ENCODE data around the gene KDM2B.

DNA sequence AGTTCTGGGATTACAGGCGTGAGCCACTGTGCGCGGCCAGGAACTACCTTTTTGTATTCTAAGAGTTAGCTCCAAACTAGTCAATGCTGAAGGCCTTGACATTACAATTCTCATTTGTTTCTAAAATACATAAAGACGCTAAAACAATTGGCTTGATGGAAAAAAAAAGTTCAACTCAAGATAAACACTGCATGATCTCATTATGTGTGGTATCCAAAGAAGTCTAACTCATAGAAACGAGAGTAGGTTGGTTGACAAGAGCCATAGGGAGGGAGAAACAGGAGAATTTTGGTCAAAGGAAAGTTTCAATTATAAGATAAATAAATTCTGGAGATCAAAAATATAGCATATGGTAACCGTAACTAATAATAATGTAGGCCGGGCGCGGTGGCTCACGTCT, 200.9 kb downstream of the KDM2B start:
- TF ChIP-seq GATA3 (IDR thresholded peaks at IDR 0.05; ENCODE audit: low read depth, low read length) (no peak), GATA2 (IDR thresholded peaks at IDR 0.05; ENCODE audit: low read depth, low read length) (no peak)

All from SH-SY5Y (cell line).